PC-9 (cell line): ENCODE measurements around the gene XCR1.

ENCODE experiments used
- EZH2 ChIP-seq: fragments of 200-600 bp; sonication (generic); IDR thresholded peaks from 2 replicates; pipeline ENCODE4 v1.8.0; 2017; ENCODE audit warnings: antibody characterized with exemption, low read depth
- TF ChIP-seq, protein P1 (sequence below): fragments of 200-600 bp; sonication (generic); conservative IDR thresholded peaks from 2 replicates; pipeline ENCODE4 v1.6.1; 2017; ENCODE audit warnings: mixed run types, antibody characterized with exemption, mild to moderate bottlenecking, moderate library complexity

DNA sequence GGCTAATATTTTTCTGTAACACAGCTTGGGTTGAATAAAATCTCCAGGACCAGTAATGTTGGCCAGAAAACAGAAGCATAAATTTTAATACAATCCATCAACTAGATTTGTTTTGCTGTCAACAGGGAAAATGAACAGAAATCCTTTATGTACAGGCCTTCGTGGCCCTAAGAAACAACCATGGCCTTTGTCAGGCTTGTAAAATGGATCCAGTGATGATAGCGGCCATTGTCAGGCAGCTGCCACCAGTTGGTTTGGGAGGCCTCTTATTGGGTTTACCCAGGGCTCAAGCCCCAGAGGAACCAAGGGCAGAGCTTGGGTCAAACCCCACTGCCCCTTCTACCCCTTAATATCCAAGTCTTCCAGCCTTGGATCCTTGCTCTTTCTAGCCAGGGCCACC lies 26.1 kb downstream of the XCR1 start:
- no peak for TF ChIP-seq EZH2
- TF ChIP-seq, protein P1, sequence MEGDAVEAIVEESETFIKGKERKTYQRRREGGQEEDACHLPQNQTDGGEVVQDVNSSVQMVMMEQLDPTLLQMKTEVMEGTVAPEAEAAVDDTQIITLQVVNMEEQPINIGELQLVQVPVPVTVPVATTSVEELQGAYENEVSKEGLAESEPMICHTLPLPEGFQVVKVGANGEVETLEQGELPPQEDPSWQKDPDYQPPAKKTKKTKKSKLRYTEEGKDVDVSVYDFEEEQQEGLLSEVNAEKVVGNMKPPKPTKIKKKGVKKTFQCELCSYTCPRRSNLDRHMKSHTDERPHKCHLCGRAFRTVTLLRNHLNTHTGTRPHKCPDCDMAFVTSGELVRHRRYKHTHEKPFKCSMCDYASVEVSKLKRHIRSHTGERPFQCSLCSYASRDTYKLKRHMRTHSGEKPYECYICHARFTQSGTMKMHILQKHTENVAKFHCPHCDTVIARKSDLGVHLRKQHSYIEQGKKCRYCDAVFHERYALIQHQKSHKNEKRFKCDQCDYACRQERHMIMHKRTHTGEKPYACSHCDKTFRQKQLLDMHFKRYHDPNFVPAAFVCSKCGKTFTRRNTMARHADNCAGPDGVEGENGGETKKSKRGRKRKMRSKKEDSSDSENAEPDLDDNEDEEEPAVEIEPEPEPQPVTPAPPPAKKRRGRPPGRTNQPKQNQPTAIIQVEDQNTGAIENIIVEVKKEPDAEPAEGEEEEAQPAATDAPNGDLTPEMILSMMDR, result no peak
